KOPT-K1 (cell line): ENCODE measurements around the gene SREK1.
A peak's percentile ranks its signal among the peaks of the same experiment; 100 is the strongest.
"Not testable (repeated sequence)": the region's sequence is repeated elsewhere in the genome, so short reads cannot be mapped to it uniquely, and the experiment has no call there.

Experiments
- H3K27ac ChIP-seq: fragments of 200-600 bp; sonication (generic); 2 replicates; pipeline ENCODE4 v1.5.1; 2016; ENCODE audit warnings: antibody characterized with exemption, mild to moderate bottlenecking, low read depth, low read length; ENCODE audit not compliant: poor library complexity, severe bottlenecking
- H3K36me3 ChIP-seq: fragments of 200-600 bp; sonication (generic); 2 replicates; pipeline ENCODE4 v1.5.1; 2017; ENCODE audit warnings: antibody characterized with exemption, mild to moderate bottlenecking, low read length, moderate library complexity; ENCODE audit not compliant: insufficient read depth
- H3K9me3 ChIP-seq: fragments of 200-600 bp; sonication (generic); 2 replicates; pipeline ENCODE4 v1.5.1; 2017; ENCODE audit warnings: antibody characterized with exemption, low read length, mild to moderate bottlenecking; ENCODE audit not compliant: insufficient read depth, poor library complexity, severe bottlenecking

The SREK1 gene, protein sequence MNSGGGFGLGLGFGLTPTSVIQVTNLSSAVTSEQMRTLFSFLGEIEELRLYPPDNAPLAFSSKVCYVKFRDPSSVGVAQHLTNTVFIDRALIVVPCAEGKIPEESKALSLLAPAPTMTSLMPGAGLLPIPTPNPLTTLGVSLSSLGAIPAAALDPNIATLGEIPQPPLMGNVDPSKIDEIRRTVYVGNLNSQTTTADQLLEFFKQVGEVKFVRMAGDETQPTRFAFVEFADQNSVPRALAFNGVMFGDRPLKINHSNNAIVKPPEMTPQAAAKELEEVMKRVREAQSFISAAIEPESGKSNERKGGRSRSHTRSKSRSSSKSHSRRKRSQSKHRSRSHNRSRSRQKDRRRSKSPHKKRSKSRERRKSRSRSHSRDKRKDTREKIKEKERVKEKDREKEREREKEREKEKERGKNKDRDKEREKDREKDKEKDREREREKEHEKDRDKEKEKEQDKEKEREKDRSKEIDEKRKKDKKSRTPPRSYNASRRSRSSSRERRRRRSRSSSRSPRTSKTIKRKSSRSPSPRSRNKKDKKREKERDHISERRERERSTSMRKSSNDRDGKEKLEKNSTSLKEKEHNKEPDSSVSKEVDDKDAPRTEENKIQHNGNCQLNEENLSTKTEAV

DNA sequence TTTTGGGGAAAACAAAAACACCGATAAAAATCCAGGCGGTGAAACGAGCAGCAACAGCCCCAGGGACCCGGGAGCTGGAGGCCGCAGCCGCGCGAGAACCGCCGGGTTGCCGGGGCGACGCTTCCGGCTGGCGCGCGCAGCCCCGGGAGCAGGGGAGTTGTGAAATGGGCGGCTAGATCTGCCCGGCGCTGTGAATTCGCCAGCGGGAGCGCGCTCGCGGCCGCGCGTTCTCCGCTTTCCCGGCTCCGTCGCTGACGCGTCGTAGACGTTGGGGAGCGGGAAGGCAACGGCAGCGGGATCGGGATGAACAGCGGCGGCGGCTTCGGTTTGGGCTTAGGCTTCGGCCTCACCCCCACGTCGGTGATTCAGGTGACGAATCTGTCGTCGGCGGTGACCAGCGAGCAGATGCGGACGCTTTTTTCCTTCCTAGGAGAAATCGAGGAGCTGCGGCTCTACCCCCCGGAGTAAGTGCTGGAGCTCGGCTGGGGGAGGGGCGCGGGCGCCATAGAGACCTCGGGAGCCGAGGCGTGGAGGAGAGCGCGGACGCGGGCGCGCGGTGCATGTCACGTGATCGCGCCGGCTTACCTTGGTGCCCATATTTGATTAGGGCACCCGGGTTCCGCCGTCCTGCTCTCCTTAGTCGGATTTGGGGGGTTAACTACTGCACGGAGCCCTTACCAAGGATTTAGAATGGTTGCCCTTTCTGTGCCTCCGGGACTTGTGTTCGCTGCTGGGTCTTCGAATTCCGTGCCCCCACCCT, at the start of gene SREK1:
Gene SREK1, plus strand, starts transcription at position 227 of the 760 bp plus-strand sequence. Its CDS starts 77 bp downstream, at position 304.
- Histone ChIP-seq H3K36me3 (peaks cover 19% of the 10 kb centered on the region), H3K27ac (peak within 1 kb of the TSS; percentile 98), H3K9me3 (peaks cover under 1% of the 10 kb centered on the region)

DNA sequence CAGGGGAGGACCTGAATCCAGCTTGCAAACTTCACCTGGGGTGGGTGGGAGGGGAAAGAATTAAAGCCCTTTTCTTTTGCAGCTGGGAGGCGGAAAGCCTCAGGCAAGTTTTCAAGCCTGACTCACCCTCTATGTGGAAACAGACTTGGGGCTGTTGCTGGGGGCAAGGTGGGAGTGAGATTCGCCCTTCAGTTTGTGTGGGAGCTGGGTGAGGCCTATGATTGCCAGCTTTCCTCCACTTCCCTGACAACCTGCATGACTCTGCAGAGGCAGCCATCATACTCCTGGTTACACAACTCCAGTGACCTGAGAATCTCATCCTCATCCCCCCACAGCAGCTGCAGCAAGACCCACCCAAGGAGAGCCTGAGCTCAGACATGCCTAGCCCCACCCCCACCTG, 43.2 kb upstream of the SREK1 start:
- no peaks in the 10 kb centered on the region for H3K36me3 ChIP-seq
- no peak overlapping the region for H3K27ac ChIP-seq
- H3K9me3 ChIP-seq = peaks cover 49% of the 10 kb centered on the region

DNA sequence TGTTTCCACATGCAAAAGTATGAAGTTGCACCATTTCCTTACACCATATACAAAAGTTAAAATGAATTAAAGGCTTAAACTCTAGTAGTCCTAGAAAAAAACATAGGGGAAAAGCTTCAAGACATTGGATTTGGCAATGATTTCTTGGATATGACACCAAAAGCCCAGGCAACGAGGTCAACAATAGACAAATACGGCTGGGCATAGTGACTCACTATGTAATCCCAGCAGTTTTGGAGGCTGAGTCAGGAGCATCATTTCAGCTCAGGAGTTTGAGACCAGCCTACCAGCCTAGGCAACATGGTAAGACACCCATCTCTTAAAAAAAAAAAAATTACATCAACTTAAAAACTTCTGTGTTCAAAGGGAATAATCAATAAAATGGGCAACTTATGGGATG, 30.9 kb upstream of the SREK1 start:
- Histone ChIP-seq H3K36me3 (no peaks in the 10 kb centered on the region), H3K27ac (no peak overlapping the region), H3K9me3 (no peaks in the 10 kb centered on the region)

DNA sequence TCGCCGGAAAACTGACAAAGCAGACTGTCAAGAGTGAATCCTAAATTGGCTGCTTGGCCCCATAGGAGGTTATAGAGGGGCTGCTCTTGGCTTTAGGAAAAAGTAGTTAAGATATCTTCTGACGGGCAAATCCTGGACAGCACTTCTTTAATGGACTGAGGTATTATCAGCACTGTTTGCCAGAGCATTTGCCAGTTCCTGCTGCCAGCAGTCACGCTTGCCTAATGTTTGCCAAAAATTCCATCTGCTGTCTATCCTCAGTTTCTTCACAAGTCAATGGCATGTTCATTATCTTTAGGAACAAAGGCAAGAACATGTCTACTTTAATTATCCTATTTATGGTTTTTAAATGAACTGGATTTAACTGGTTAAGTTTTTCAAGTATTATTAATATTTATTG, 25.8 kb upstream of the SREK1 start:
- H3K36me3 ChIP-seq = no peaks in the 10 kb centered on the region
- no peaks in the 10 kb centered on the region for H3K9me3 ChIP-seq
- H3K27ac ChIP-seq = no peak overlapping the region

DNA sequence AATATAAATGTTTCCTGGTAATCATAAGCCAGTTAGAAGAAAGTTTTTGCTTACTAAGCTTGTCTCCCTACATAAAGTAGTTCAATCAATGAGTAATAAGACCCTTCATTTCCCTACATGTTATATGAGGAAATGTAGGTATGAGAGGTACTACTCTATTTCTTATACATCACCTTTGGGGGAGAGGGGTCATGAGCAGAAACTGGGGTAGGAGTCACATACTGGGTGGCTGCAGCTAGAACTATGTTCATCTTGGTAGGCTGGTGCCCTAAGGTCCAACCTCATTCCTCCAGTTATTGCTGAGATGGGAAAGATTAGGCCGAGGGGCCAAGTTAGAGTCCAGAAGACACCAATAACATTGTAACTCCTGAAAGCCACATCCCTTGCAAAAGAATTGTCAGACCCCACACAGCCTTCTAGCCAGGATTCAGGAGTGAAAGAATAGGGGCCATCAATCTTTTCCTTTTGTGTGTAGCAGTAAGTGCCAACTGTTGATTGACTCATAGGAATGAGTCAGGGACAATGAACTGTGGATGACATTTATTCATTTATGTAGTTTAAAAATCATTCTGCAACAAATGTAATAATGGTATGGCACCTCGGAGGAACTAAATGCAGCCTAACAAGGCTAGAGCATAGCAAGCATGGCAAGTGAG, 21.6 kb upstream of the SREK1 start:
- no peak overlapping the region for H3K27ac ChIP-seq

DNA sequence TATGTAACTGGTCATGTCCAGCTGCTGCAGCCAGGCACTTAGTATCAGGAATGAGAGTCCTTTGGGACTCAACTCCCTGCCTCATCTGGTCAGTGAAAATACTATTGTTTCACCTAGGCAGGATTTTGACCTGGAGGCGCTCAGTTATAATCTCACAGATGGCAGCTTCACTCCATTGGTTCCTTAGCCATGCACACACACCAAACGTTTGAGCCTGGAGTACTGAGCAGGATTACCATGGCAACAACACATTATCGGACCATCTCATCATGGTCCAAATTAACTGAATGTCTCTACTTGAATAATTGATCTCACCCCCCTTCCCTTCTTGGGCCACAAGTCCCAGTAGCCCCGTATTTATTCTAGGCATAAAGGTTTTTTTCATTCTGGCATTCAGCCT, 15.0 kb upstream of the SREK1 start:
- Histone ChIP-seq H3K9me3 (no peaks in the 10 kb centered on the region), H3K27ac (no peak overlapping the region), H3K36me3 (no peaks in the 10 kb centered on the region)

More for the DNA sequence above, 21.6 kb upstream of the SREK1 start:
- no peaks in the 10 kb centered on the region for H3K36me3 ChIP-seq
- H3K9me3 ChIP-seq = no peaks in the 10 kb centered on the region

DNA sequence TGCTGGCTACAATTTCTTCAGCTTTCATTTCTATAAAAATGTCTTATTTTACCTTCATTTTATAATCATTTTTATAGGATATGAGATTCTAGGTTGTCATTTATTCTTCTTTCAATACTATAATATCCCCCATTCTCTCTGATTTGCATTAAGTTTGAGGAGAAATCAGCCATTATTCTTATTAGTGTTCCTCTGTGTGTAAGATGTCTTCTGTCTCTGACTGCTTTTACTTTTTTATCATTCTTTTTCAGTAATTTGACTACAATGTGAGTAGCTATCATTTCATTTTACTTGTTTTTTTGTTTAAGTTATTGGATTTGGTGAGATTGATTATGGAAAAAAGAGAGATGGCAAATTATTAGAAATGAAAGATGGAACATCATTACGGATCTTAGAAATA, 13.6 kb upstream of the SREK1 start:
- H3K9me3 ChIP-seq = no peaks in the 10 kb centered on the region
- no peaks in the 10 kb centered on the region for H3K36me3 ChIP-seq
- no peak overlapping the region for H3K27ac ChIP-seq

DNA sequence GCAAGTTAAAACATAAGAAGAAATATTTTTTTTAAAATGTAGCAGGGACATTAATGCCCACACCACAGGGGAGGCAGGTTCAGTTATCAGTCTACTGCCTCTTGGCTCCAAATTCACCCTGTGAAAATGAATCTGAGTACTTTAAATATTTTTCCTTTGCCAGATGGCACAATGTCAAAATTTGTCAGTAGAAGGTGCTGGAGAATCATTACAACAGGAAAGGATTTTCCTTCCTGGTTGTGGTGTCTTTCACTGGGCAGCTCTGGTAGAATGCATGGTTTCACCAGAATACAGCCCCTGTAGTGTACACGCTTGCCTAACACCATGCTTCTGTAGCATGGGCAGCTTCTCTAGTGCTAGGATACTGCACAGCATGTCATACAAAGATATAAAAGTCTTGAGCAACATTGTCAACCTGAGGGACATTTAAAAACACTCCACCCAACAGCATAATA, 9.7 kb upstream of the SREK1 start:
- Histone ChIP-seq H3K36me3 (no peaks in the 10 kb centered on the region), H3K9me3 (no peaks in the 10 kb centered on the region), H3K27ac (no peak overlapping the region)

DNA sequence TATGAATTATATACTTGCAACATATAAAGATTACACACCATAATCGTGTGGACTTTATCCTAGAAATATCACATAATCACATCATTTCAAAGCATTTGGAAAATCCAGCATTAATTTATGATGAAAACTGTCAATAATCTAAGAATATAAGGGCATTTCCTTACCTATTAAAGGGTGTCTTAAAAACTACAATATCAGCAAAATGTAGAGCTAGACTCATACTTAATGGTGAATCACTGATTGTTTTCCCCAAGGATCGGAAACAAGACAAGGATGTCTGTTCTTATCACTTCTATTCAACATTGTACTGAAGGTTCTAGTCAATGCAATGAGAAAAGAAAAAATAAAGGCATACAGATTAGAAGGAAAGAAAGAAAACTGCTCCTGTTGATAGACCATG, 8.0 kb upstream of the SREK1 start:
- H3K27ac ChIP-seq = no peak overlapping the region
- no peaks in the 10 kb centered on the region for H3K36me3 ChIP-seq
- H3K9me3 ChIP-seq = no peaks in the 10 kb centered on the region

DNA sequence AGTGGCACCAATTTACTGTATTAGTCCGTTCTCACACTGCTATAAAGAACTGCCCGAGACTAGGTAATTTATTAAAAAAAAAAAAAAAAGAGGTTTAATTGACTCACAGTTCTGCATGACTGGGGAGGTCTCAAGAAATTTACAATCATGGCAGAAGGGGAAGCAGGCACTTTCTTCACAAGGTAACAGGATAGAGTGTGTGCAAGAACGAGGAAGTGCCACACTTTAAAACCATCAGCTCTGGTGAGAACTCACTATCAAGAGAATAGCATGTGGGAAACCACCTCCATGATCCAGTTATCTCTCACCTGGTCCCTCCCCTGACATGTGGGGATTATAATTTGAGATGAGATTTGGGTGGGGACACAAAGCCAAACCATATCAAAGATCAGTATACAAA, 7.2 kb upstream of the SREK1 start:
- H3K36me3 ChIP-seq, H3K9me3 ChIP-seq, H3K27ac ChIP-seq: not testable (repeated sequence)

DNA sequence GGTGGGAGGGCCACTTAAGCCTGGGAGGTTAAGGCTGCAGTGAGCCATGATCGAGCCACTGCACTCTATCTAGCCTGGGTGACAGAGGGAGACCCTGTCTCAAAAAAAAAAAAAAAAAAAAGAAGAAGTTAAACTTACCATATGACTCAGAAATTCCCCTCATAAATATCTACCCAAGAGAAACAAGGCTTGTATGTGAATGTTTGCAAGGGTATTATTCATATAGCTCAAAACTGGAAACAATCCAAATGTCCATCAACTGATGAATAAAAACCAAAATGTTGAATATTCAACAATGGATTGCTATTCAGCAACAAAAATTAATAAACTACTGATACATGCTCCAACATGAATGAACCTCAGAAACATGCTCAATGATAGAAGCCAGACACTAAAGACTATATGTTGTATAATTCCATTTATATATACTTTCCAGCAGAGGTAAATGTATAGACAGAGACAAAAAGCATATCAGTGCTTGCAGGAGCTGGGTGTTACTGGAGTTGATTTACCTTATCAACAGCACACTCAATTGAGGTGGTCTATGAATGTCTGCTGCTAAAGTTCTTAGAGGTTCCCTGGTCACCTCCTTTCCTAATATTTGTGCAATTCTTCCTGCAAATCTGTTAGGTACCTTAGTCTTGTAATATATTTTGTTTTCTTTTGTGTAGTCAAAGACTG, 5.3 kb upstream of the SREK1 start:
- Histone ChIP-seq H3K27ac (no peak overlapping the region), H3K36me3 (no peaks in the 10 kb centered on the region), H3K9me3 (no peaks in the 10 kb centered on the region)

DNA sequence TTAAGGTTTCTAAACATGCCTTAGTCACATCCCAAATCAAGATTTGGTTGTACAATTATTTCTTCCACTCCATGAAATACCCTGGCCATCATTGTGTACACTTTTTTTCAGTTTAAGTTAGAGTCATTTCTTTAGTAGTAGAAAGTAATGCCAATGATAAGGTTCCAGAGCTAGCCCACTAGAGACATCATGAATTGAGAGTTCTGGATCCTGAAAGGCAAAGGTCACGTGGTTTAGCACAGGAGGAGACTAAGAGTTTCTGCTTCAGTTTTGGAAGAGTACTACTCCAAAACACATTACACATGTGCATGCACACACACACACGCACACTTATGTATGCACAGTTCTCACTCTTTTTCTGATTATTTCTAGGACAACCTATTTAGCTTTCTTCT, 4.8 kb upstream of the SREK1 start:
- Histone ChIP-seq H3K9me3 (no peaks in the 10 kb centered on the region), H3K36me3 (no peaks in the 10 kb centered on the region), H3K27ac (no peak overlapping the region)

DNA sequence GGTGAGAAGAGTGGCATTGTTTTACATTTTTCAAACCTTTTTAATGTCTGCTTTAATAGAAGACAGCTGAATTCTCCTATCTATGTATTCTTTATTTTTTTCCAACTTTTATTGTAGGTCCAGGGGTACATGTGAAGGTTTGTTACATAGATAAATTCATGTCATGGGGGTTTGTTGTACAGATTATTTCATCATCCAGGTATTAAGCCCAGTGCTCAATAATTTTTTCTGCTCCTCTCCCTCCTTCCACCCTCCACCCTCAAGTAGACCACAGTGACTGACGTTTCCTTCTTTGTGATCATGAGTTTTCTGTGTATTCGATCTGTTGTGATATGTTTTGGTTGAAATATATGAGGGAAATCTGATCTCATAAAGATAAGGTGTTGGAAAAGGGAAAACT, 1.7 kb upstream of the SREK1 start:
- Histone ChIP-seq H3K9me3 (no peaks in the 10 kb centered on the region), H3K27ac (no peak overlapping the region), H3K36me3 (peaks cover 12% of the 10 kb centered on the region; the same call in 1 of the 2 replicates)

DNA sequence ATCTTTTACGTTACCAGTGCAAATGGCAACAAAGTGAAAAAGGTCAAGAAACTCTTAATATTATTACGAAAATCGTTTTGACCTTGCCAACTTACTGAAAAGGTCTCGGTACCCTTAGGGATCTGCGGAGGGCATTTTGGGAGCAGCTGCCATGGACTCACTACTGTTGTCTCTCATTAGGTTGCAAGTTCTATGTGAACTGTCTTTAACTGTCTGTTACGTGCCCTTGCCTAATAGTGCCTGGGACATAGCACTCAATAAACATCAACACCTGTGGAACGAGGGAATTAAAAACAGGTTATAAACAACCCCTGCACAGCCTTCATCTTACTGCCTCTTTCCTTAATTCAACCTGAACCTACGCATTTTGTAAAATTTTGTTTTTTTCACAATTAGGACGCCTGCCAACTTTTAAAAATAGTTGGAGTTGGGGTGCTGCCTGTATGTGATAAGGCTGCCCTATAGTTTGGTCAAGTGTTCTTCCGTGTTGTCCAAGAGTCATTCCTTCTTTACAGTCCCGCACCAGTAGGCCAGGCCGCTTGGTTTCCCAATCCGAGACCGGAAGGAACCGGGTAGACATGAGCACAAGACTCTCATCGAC, 527 bp upstream of the SREK1 start:
- Histone ChIP-seq H3K36me3 (peaks cover 12% of the 10 kb centered on the region), H3K9me3 (no peaks in the 10 kb centered on the region), H3K27ac (peak overlapping the region; percentile 98)
